Mucosa of stomach (tissue), 1 donor: ENCODE data around the gene PROX1.

Experiments used
- H3K27me3 ChIP-seq: one replicate; pipeline ENCODE4 v1.7.0; 2013; ENCODE audit warnings: mild to moderate bottlenecking, low read length; ENCODE audit not compliant: control insufficient read depth, insufficient read depth
- H3K36me3 ChIP-seq: one replicate; pipeline ENCODE4 v1.7.0; 2013; ENCODE audit warnings: low read length; ENCODE audit not compliant: control insufficient read depth, insufficient read depth
- H3K4me1 ChIP-seq: one replicate; pipeline ENCODE4 v1.7.0; 2013; ENCODE audit warnings: mild to moderate bottlenecking, low read length; ENCODE audit not compliant: control insufficient read depth, insufficient read depth
- H3K4me3 ChIP-seq: one replicate; pipeline ENCODE4 v1.7.0; 2013; ENCODE audit warnings: low read length
- H3K9ac ChIP-seq: one replicate; pipeline ENCODE4 v1.7.0; 2013; ENCODE audit warnings: mild to moderate bottlenecking, low read length, moderate library complexity
- H3K9me3 ChIP-seq: one replicate; pipeline ENCODE4 v1.7.0; 2013; ENCODE audit warnings: mild to moderate bottlenecking, low read length, moderate library complexity; ENCODE audit not compliant: control insufficient read depth
- donor health status: Pancreatic carcinoma.

The PROX1 gene

DNA sequence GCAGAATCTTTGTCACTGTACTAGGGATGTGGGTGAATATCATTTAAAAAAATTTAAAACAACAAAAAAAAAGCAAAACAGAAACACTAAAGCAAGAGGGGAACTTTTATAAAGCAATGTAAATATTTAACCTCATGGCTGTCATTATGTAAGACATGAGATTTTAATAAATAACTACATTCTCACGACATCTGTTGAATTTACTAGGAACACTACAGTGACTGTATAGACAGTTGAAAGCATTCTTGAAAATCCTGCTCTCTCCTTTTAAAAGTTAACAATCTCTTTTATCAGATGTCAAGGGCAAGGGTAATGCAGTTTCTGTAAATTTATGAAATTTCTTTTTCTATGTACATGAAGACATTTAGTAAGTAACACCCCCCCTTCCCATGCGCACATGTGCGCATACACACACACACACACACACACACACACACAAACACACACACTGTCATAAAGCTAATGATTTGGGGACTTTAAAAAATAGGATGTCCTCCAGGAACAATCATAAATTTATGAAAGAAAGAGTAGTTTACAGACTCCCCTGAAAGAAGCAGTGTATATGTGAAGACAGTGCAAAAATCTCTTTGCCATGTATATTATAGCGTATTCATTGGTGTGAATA is 51.7 kb downstream of the PROX1 start:
- no peak overlapping the region for H3K9ac ChIP-seq
- H3K36me3 ChIP-seq, result no peaks in the 10 kb centered on the region
- H3K27me3 ChIP-seq, result no peaks in the 10 kb centered on the region
- no peak overlapping the region for H3K4me3 ChIP-seq
- H3K9me3 ChIP-seq, result no peaks in the 10 kb centered on the region
- H3K4me1 ChIP-seq, result no peaks in the 10 kb centered on the region

DNA sequence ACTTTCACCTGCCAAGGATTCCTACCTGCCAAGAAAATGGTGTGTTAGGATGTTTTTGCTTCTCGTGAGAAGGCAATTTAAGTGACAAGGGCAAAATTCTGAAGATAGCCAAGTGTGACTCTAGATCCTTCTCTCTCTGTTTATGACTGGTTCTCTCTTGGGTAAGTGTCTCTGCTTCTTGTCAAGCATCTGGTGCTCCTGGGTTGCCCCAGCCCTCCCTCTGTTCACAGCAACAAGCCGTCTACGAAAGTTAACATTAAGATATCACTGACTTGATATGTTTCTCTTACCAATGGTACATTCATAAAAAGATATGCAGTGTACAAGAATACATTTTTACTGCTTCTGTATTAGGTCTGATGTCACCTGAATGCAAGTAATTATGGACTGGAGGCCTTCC is 55.4 kb downstream of the PROX1 start:
- H3K9me3 ChIP-seq, result no peaks in the 10 kb centered on the region

DNA sequence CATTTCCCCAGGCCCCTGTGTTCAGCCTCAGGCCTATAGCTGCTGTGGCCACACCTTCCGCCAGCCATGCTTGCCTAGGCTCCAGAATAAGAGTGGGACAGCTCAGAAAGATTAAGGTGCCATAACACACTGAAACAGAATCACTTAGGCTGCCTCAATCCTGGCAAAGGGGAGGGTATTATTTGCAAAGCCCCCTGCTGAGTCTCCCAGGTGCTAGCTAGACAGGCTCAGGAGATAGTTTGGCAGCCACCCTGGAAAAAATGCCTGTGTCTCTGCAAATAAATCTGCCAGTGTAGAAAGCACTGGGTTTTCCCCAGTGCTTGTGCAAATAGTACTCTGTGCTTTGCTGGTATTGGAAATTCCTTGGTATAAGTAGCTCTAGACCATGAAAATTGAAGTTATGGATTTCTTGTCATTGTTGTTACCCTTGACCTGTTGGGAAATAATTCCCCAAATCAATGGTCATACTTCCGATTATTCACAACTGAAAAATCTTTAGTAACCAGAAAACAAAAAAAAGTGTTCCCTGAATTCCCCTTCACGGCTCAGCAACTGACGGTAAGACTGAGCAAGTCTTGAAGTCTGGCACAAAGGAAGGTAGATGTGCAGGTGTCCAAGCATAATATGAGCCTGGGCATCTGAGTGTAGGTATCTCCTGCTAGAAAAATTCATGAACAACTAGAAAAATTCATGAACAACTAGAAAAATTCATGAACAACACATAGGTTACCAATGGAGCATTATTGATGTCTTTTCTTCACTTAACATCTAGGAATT is 56.9 kb downstream of the PROX1 start:
- Histone ChIP-seq H3K4me1 (no peaks in the 10 kb centered on the region), H3K9ac (no peak overlapping the region), H3K9me3 (no peaks in the 10 kb centered on the region), H3K36me3 (no peaks in the 10 kb centered on the region), H3K27me3 (no peaks in the 10 kb centered on the region), H3K4me3 (no peak overlapping the region)

More for the DNA sequence above, 55.4 kb downstream of the PROX1 start:
- H3K4me3 ChIP-seq, result no peak overlapping the region
- no peaks in the 10 kb centered on the region for H3K27me3 ChIP-seq
- H3K9ac ChIP-seq, result no peak overlapping the region
- H3K36me3 ChIP-seq, result no peaks in the 10 kb centered on the region
- H3K4me1 ChIP-seq, result no peaks in the 10 kb centered on the region

DNA sequence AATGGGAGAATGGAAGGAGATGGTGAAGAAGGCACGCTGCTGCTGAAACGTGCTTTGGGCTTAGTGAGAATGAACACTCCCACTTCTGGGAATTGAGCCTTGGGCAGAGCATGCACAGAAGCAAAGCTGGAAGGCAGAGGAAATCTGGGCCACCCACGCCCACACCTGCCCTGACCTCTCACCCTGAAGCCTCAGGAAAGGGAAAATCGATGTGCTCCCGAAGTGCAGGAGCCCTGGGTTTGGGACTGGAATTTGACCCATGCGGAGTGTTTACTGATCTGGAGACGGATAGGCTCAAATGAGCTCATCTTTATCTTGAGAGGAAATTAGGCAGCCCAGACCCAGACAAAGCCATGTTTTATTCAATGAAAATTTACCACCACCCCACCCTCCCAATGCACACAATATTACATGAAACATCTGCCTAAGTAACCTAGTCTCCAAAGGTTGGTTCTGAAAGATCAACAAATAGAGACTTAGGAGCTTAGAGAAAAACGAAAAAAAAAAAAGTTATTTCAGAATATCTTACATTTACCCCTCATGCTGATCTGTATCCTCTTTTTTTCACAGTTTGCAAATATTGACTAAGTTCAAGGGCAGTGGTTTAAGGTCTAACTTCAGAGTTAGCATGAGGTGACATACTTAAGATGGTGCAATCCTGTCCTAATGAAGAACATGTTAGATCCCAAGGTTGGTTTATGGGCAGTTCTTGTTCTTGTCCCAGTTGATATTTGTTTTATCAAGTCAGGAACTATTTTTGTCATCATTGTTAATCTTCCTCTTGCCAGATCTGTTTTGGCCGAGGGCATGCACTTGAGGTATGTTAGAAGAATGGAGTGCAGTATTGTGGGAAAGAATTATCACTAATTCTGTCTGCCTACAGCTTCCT is 63.0 kb downstream of the PROX1 start:
- H3K27me3 ChIP-seq, result no peaks in the 10 kb centered on the region
- H3K9me3 ChIP-seq, result no peaks in the 10 kb centered on the region
- H3K36me3 ChIP-seq, result no peaks in the 10 kb centered on the region
- no peaks in the 10 kb centered on the region for H3K4me1 ChIP-seq
- no peak overlapping the region for H3K9ac ChIP-seq
- no peak overlapping the region for H3K4me3 ChIP-seq

DNA sequence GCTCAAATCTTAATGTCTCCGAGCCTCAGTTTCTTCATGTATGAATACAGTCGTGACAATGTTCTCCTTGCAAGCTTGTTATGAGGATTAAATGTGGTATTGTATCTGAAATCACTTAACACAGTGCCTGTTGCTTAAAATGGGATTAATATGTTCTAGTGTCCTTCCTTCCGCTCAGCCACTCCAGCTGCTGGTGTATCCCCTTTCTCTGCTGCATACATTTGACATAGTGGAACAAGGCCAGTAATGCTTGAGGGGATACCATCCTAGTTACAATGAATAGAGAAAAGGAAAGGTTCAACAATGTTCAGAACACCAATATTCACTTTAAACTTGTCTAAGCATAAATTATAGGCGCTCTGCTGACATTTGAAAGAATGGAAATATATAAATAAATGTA is 64.0 kb downstream of the PROX1 start:
- Histone ChIP-seq H3K36me3 (no peaks in the 10 kb centered on the region), H3K4me1 (no peaks in the 10 kb centered on the region), H3K9ac (no peak overlapping the region), H3K9me3 (no peaks in the 10 kb centered on the region), H3K4me3 (no peak overlapping the region), H3K27me3 (no peaks in the 10 kb centered on the region)

DNA sequence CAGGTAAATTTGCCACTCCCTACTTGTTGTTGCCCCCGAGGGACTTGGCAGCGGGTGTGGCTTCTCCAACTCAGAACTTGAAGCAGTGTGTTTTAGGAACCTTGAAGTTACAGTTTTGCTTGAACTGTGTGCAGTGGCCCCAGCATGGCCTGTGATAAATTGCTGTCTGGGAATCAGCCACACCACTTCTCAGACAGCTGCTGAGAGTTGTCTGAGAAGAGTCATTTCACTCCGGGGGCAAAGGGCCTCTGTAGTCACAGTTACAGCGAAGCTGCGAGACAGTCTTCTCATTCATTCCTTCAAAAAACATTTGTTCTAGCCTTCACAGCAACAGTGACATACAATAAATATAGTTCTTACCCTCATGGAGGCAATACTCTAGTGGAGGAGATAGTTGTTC is 70.3 kb downstream of the PROX1 start:
- Histone ChIP-seq H3K4me1 (no peaks in the 10 kb centered on the region), H3K9ac (no peak overlapping the region), H3K27me3 (no peaks in the 10 kb centered on the region), H3K9me3 (no peaks in the 10 kb centered on the region), H3K36me3 (no peaks in the 10 kb centered on the region), H3K4me3 (no peak overlapping the region)

DNA sequence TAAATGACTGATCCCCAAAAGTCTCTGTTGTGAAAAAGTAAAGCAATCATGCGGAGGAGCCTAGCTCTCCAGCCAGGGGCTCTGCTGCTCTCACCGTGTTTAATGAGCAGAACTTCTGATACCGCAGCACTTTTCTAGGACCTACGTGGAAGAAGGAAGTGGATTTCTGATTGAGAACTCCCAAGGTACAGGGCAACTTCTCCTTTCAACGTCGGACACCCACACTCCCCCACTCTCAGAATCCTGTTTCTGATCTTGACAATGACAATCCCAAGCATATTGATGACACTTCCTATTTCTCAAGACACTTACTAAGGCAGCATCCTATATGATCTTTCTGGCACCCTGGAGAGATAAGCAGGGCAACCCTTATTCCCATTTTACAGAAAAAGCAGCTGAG is 78.4 kb downstream of the PROX1 start:
- H3K9ac ChIP-seq, result no peak overlapping the region
- no peaks in the 10 kb centered on the region for H3K27me3 ChIP-seq
- no peaks in the 10 kb centered on the region for H3K36me3 ChIP-seq
- H3K9me3 ChIP-seq, result no peaks in the 10 kb centered on the region
- H3K4me3 ChIP-seq, result no peak overlapping the region
- H3K4me1 ChIP-seq, result no peaks in the 10 kb centered on the region

DNA sequence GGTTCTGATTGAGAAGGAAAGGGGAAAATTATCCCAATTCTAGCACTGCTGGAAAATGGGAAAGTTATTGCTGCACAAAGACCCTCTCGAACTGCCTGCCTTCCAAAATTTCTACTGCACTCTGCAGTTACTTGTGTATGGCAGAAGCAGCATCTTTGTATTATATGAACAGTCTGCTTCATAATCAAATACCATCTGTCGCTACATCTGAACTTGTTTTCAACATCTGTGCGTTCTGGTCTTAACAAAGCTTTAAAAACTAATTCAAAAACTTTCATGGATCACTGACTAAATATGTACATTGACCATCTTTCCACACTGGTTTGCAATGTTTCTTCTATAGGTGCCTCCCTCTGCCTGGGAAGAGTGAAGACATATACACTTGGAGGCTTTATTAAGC is 79.2 kb downstream of the PROX1 start:
- H3K9ac ChIP-seq, result no peak overlapping the region
- H3K4me3 ChIP-seq, result no peak overlapping the region
- H3K36me3 ChIP-seq, result no peaks in the 10 kb centered on the region
- H3K4me1 ChIP-seq, result no peaks in the 10 kb centered on the region
- H3K9me3 ChIP-seq, result no peaks in the 10 kb centered on the region
- H3K27me3 ChIP-seq, result no peaks in the 10 kb centered on the region

DNA sequence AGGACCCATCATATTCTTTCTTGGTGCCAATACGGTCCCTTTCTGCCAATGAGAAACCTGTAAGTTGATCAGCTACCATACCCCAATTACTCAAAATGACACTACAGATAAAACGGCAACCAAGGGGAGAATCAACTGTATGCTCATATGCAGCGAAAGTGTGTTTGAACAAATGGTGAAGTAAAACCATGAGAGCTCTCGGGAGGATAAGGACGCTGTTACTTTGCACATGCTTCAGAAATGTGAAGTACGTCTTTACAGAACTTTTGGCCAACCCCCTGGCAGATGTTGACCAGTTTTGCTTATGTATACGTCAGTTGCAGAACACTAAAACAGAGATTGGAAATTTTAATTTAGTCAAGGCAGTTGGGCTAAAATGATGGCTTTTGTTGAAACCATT is 79.6 kb downstream of the PROX1 start:
- Histone ChIP-seq H3K9ac (no peak overlapping the region), H3K4me1 (no peaks in the 10 kb centered on the region), H3K27me3 (no peaks in the 10 kb centered on the region), H3K4me3 (no peak overlapping the region), H3K9me3 (no peaks in the 10 kb centered on the region), H3K36me3 (no peaks in the 10 kb centered on the region)

DNA sequence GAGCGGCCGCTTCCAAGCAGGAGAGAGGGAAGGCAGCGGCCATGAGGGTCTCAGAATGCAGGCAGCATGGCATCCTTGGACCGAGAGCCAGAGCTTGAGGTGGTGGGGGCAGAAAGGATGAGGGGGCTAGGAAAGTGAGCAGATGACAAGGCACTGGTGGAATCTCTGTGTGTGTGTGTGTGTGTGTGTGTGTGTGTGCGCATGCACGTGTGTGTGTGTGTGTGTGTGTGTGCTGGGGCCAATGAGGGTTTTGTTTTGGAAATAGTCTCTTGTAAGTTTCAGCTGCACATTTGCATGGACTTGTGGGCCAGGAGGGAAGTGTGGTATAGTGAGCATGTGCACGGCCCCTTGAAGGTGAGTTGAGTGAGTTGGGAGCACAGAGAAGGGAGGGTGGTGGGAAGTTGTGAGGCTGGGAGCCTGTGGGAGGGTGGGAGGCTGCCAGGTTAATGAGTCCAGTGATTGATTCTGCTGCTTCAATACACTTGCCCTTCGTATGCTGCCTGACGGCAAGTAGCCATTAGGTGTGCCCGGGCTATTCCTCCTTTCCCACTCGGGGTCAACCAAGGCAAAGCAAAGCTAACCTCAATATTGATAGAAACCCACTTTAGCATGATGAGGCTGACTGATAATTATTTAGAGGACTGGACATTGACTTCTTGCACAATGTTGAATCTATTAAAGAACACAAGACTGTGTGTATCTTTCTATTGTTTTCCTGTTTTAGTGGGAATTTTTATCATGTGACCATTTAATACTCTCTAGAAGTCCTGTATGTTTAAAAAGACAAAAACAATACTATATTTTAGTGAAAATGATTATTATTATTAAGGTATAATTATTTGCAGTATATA is 80.3 kb downstream of the PROX1 start:
- Histone ChIP-seq H3K9me3 (no peaks in the 10 kb centered on the region), H3K4me1 (no peaks in the 10 kb centered on the region)

DNA sequence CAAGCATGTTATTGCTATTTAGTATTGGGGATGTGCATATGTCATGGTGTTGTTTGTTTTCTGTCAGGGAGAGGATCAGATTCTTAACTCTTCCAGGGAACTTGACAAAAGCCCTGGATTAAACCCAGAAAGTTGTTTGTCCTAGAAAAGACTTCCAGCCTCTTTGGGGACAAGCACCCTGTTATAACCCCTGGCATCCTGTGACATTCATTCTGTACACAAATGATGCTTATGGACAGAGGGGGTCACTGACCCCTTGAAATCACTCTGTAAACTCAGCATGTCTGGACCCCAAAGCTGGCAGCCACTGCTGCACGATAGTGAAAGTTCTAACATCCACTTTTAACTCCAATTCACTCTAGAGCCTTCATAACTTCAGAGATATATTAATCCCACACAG is 81.2 kb downstream of the PROX1 start:
- Histone ChIP-seq H3K36me3 (no peaks in the 10 kb centered on the region), H3K9me3 (no peaks in the 10 kb centered on the region), H3K9ac (no peak overlapping the region), H3K4me1 (no peaks in the 10 kb centered on the region), H3K27me3 (no peaks in the 10 kb centered on the region), H3K4me3 (no peak overlapping the region)

More for the DNA sequence above, 80.3 kb downstream of the PROX1 start:
- Histone ChIP-seq H3K36me3 (no peaks in the 10 kb centered on the region), H3K9ac (no peak overlapping the region), H3K27me3 (no peaks in the 10 kb centered on the region), H3K4me3 (no peak overlapping the region)
